Gastroesophageal sphincter (tissue), 4 donors: Measurements from ENCODE around the gene ZNF497. TPM values are rescaled to one million over a fixed set of nuclear protein-coding genes. Genes with fewer than 3 reads are reported as not detected.

Experiments
- ATAC-seq: fragments of 150-250 bp; one replicate; pipeline ENCODE4 v1.9.1; 2016; ENCODE audit warnings: mild to moderate bottlenecking, moderate library complexity
- H3K27ac ChIP-seq, 4 donors: fragments of 200-600 bp; sonication (generic) in 3 of 4; 1 replicate in 3 of 4; 2 replicates in 1 of 4; pipeline ENCODE4 v1.5.1; 2016 to 2019
- H3K27me3 ChIP-seq: fragments of 200-600 bp; sonication (generic); one replicate; pipeline ENCODE4 v1.5.1; 2019
- H3K36me3 ChIP-seq, 2 donors: fragments of 200-600 bp; sonication (generic); one replicate each; pipeline ENCODE4 v1.5.1; 2019; ENCODE audit warnings: control low read depth in 1 of 2
- H3K4me1 ChIP-seq, 3 donors: fragments of 200-600 bp; sonication (generic); 1 replicate in 2 of 3; 2 replicates in 1 of 3; pipeline ENCODE4 v1.5.1; 2016 to 2019; ENCODE audit warnings: control low read depth in 2 of 3
- H3K4me3 ChIP-seq, 2 donors: fragments of 200-600 bp; sonication (generic); one replicate each; pipeline ENCODE4 v1.5.1; 2019; ENCODE audit warnings: mild to moderate bottlenecking in 1 of 2, moderate library complexity in 1 of 2
- H3K9me3 ChIP-seq, 3 donors: fragments of 200-600 bp; sonication (generic); one replicate each; pipeline ENCODE4 v1.5.1; 2017 to 2019; ENCODE audit warnings: control low read depth in 2 of 3
- EP300 ChIP-seq: sonication (generic); formaldehyde crosslinking; IDR thresholded peaks from one replicate; pipeline ENCODE4 v1.6.1; 2017; ENCODE audit warnings: antibody characterized with exemption, mild to moderate bottlenecking
- POLR2A ChIP-seq, 2 donors: fragments of 450-650 bp; IDR thresholded peaks; one replicate each; pipeline ENCODE4 v1.6.1; 2017; ENCODE audit warnings: antibody characterized with exemption in 2 of 2, mild to moderate bottlenecking in 2 of 2, moderate library complexity in 1 of 2
- POLR2AphosphoS5 ChIP-seq: sonication (generic); formaldehyde crosslinking; IDR thresholded peaks from one replicate; pipeline ENCODE4 v1.6.1; 2017; ENCODE audit warnings: antibody characterized with exemption
- WGBS, 2 donors: methylation state at CpG; one replicate each; pipeline ENCODE4 v1.1.5; 2018; ENCODE audit warnings: low coverage in 1 of 2; 5-methylcytosine and 5-hydroxymethylcytosine counted together
- total RNA-seq, 4 donors: library from RNA; depleted of rRNA; stranded (reverse); fragments of >200 nt; gene quantifications; one replicate each; pipeline ENCODE4 v1.1.0, GENCODE V29; 2016
- TF ChIP-seq, protein P1 (sequence below), 4 experiments: fragments of 200-600 bp in 2 of 4; fragments of 450-650 bp in 2 of 4; sonication (generic) in 1 of 4; IDR thresholded peaks; one replicate each; pipeline ENCODE4 v1.5.1; 2017 to 2019; ENCODE audit warnings: antibody characterized with exemption in 4 of 4, mild to moderate bottlenecking in 2 of 4, moderate library complexity in 2 of 4

The ZNF497 gene
- total RNA-seq, 4 donors from 2014 or later, result 0.77 to 2.2 (median 1.6) TPM

DNA sequence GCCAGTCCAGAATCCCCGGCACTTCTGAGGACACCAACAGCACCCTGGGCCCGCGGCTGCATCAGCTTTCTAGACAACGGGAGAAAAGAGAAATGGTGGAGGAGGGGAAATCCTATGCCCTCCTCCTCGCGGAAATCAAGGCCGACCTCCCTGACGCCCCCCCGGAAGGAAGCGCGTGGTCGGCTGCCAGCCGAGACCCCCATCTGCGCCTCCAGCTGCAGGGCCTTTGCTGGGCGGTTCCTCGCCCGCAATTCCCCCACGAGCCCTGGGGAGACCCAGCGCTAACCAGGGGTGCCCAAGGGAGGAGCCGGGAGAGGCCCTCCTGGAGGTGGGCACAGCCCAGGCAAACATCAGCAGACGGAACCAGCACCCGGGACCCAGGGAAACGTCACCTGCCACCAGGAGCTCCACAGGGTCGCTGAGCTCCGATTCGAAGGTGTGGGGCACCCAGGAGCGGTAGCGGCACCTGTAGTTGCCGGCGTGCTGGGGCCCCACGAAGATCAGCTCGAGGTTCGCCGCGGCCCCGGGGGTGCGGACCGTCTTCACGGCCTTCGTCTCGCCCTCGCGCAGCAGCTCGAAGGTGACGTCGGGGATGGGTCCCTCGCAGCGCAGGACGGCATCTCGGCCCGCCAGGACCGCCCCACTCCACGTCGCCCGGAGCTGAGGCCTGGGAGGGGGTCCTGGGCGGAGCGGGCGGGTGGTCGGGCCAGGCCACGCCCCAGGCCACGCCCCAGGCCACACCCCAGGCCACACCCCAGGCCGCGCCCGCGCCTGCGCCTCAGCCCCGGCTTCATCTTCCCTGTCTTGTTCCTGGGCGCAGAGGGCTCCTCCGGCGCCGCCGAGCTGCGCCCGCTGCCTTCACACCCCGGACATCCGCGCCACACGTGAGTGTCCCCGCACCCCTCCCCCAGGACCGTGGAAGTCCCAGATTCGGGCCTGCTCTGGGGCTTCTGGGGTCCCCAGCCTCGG is 15.3 kb downstream of the ZNF497 start:
- peak; percentile 87 for ATAC-seq
- Histone ChIP-seq H3K36me3 (peaks cover 0 to 16% of the 10 kb centered on the region in 2 donors), H3K27ac (peak overlapping the region in 3 of 4 donors; percentile 71 to 81 (median 78)), H3K4me1 (peaks cover 0 to 29% (median 2%) of the 10 kb centered on the region in 3 donors), H3K4me3 (peak overlapping the region; percentile 22 to 61), H3K9me3 (no peaks in the 10 kb centered on the region), H3K27me3 (peaks cover 72% of the 10 kb centered on the region)
- 0% methylated on average over 1 of the region's 82 CpGs; no CpG with 5 or more reads in 1 of the 2 donors for WGBS, 2 donors
- TF ChIP-seq, protein P1, sequence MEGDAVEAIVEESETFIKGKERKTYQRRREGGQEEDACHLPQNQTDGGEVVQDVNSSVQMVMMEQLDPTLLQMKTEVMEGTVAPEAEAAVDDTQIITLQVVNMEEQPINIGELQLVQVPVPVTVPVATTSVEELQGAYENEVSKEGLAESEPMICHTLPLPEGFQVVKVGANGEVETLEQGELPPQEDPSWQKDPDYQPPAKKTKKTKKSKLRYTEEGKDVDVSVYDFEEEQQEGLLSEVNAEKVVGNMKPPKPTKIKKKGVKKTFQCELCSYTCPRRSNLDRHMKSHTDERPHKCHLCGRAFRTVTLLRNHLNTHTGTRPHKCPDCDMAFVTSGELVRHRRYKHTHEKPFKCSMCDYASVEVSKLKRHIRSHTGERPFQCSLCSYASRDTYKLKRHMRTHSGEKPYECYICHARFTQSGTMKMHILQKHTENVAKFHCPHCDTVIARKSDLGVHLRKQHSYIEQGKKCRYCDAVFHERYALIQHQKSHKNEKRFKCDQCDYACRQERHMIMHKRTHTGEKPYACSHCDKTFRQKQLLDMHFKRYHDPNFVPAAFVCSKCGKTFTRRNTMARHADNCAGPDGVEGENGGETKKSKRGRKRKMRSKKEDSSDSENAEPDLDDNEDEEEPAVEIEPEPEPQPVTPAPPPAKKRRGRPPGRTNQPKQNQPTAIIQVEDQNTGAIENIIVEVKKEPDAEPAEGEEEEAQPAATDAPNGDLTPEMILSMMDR (IDR thresholded peaks at IDR 0.05), result no peak
- peak in 1 of 2 donors; percentile 25 for TF ChIP-seq POLR2A (IDR thresholded peaks at IDR 0.05)

DNA sequence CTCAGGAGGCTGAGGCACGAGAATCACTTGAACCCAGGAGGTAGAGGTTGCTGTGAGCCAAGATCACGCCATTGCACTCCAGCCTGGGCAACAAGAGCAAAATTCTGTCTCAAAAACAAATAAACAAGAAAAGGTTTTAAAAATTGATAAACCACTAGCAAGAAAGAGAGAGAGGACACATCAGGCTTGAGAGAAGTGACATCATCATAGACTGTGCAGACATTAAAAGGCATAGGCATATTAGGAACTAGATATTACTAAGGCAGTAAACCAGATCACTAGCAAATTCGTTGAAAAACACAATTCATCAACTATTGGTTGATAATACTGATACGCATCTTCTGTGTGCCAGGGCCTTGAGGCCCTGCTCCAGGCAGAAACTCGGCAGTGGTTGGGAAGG is 17.0 kb downstream of the ZNF497 start:
- no peak for TF ChIP-seq POLR2A (IDR thresholded peaks at IDR 0.05)
- TF ChIP-seq, protein P1 (IDR thresholded peaks at IDR 0.05), result no peak
- H3K27me3 ChIP-seq, result peaks cover 55% of the 10 kb centered on the region
- WGBS, 2 donors, result 68 to 73% methylated on average over 4 to 5 of the region's 5 CpGs
- ATAC-seq, result no peak
- H3K4me1 ChIP-seq, result peaks cover 0 to 26% (median 2%) of the 10 kb centered on the region in 3 donors
- H3K9me3 ChIP-seq, result no peaks in the 10 kb centered on the region
- peaks cover 0 to 21% of the 10 kb centered on the region in 2 donors for H3K36me3 ChIP-seq
- H3K4me3 ChIP-seq, result no peak overlapping the region
- no peak overlapping the region for H3K27ac ChIP-seq

GRCh38 chr19:58338825-58339558 is 23.6 kb downstream of the ZNF497 start:
- Histone ChIP-seq H3K36me3 (peaks cover 0 to 72% of the 10 kb centered on the region in 2 donors), H3K27ac (no peak overlapping the region), H3K27me3 (no peaks in the 10 kb centered on the region), H3K9me3 (no peaks in the 10 kb centered on the region), H3K4me1 (no peaks in the 10 kb centered on the region), H3K4me3 (no peak overlapping the region)
- no peak for ATAC-seq
- WGBS, 2 donors, result 57% methylated on average over 13 of the region's 30 CpGs; no CpG with 5 or more reads in 1 of the 2 donors
- TF ChIP-seq POLR2A (IDR thresholded peaks at IDR 0.05), result no peak
- TF ChIP-seq POLR2AphosphoS5, result no peak
- TF ChIP-seq, protein P1 (IDR thresholded peaks at IDR 0.05), result no peak
- no peak for TF ChIP-seq EP300

- no peak overlapping the region for H3K27ac ChIP-seq
- ATAC-seq, result no peak
- no peaks in the 10 kb centered on the region for H3K27me3 ChIP-seq
- peaks cover 0 to 72% of the 10 kb centered on the region in 2 donors for H3K36me3 ChIP-seq
- TF ChIP-seq POLR2A (IDR thresholded peaks at IDR 0.05) (no peak), EP300 (no peak), POLR2AphosphoS5 (no peak)
- TF ChIP-seq, protein P1 (IDR thresholded peaks at IDR 0.05), result no peak
- 96 to 100% methylated on average over 6 to 8 of the region's 11 CpGs for WGBS, 2 donors
- no peak overlapping the region for H3K4me3 ChIP-seq
- no peaks in the 10 kb centered on the region for H3K9me3 ChIP-seq
- H3K4me1 ChIP-seq, result no peaks in the 10 kb centered on the region
These were observed 24.2 kb downstream of the ZNF497 start for GRCh38 chr19:58338336-58338735.
